ELR (cell line): ENCODE measurements around the gene RTL5.

ENCODE experiments used
- DNase-seq: peaks from one replicate; pipeline ENCODE4 v3.0.0-alpha.2; 2015; ENCODE audit warnings: low read depth

RTL5 gene

GRCh38 chrX:72129661-72130060 is 2.1 kb downstream of the RTL5 start:
- DNase-seq = no peak

- DNase-seq = peak; percentile 38
Observed at GRCh38 chrX:72128881-72129280, 2.8 kb downstream of the RTL5 start.

GRCh38 chrX:72128183-72128834 is 3.4 kb downstream of the RTL5 start:
- no peak for DNase-seq

- DNase-seq = no peak
Observed at GRCh38 chrX:72127332-72127731, 4.4 kb downstream of the RTL5 start.

DNA sequence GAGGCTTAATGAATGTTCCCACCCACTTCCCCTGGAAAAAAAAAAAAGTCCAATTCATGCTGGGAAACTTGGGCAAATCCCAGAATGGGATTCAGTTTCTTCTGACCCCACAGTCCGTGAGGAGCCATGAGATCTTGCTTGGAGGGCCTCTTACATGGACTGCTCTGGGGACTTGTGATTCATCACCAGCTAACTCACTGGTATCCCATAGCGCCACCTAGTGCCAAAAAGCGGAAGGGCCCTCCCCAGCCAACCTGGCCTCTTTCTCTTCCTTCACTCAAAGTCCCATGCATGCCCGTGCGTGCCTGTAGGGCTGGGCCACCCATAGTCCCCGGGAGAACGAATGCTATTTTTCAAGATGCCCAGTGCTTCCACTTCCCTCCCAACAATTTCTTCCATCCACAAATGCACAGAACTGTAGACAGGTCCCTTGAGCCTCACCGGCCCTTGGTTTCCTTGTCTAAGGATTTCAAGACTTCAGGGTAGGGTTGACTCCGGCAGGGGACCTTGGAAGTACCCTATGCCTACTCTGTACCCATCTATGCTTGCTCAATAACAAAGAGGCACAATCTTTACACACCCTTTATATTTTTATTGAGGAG is 5.1 kb downstream of the RTL5 start:
- peak; percentile 77 for DNase-seq

GRCh38 chrX:72126048-72126415 is 5.7 kb downstream of the RTL5 start:
- DNase-seq = no peak

GRCh38 chrX:72125331-72126047 is 6.2 kb downstream of the RTL5 start:
- DNase-seq = no peak

DNA sequence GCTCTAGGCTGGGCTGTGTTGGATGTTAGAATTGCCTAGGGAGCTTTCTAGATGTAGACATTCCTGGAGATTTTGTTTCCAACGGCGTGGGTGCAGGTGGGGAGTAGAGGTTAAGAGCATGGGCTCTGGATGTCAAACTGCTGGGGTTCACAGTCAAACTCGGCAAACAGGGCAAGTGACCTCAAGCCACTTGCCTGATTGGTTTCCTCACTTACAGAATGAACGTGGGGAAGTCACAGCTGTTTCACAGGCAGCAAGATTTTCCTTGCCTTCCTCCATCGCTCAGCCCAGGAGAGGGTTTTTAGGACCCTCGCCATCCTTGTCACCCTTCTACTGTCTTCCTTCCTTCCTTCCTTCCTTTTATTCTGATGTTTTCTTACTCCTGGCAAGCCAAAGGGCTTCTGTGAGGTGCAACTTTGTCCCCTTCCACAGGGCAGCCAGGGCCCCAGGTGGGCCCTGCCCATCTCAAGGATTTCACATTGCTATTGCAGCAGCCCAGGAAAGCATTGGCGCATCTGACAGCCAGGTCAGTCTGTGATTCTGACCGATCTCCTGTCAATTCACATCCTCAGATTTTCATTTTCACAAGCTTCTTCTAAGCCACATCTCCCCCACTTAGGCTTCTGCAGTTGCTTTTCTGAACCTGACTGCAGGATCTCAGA is 7.0 kb downstream of the RTL5 start:
- no peak for DNase-seq

GRCh38 chrX:72123471-72124185 is 8.1 kb downstream of the RTL5 start:
- DNase-seq = no peak

- DNase-seq = no peak
Observed at GRCh38 chrX:72122621-72123337, 8.9 kb downstream of the RTL5 start.

DNA sequence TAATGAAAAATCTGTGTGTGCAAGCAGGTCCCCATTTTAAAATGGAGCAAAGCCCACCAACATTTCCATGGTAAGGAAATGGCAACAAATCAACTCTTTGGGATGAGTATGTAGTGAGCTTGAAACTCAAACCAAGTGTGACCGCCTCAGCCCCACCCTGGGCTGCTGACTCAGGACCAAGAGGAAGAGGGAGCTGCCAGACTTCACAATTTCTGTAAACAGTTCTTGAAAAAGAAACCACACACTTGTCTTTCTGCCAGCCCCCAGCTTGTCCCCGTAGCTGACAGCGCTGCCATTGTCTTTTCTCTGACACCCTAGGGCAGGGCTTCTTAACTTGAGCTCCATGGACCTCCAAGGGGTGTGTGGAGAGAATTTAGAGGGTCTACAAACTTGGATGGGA is 10.3 kb downstream of the RTL5 start:
- peak; percentile 68 for DNase-seq

DNA sequence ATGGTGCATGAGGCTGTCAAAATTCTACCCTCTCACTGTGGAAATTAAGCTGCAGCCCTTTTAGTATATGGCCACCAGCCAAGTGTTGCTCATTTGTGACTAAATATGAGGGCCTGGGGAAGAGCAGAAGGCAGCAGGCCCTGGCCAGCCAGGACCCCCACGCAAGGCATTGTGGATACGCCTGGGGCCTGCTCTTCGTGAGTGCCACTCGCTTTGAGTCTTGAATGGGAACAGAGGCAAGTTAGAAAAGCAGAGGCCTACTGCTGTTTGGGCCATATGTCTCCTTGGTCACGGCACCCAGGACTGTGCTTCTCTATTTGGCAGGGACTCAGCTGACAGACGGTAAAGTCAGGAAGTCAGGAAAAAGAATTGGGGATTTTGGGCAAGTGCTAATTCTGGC is 10.9 kb downstream of the RTL5 start:
- DNase-seq = no peak

DNA sequence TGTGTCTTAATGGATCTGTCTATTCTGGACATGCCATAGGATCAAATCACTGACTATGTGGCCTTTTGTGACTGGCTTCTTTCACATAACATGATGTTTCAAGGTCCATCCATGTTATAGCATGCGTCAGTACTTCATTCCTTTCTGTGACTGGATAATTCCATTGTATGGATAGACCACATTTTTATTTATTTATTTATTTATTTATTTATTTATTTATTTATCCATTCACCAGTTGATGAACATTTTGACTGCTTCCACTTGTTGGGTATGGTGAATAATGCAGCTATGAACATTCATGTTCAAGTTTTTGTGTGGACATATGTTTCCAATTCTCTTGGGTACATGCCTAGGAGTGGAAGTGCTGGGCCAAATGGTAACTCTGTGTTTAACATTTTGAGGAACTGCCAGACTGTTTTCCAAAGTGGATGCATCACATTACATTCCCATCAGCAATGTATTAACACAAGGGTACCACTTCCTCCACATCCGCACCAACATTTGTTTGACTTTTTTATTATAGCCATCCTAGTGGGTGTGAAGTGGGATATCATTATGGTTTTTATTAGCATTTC is 14.0 kb downstream of the RTL5 start:
- DNase-seq = no peak

GRCh38 chrX:72115380-72115779 is 16.3 kb downstream of the RTL5 start:
- DNase-seq = no peak

DNA sequence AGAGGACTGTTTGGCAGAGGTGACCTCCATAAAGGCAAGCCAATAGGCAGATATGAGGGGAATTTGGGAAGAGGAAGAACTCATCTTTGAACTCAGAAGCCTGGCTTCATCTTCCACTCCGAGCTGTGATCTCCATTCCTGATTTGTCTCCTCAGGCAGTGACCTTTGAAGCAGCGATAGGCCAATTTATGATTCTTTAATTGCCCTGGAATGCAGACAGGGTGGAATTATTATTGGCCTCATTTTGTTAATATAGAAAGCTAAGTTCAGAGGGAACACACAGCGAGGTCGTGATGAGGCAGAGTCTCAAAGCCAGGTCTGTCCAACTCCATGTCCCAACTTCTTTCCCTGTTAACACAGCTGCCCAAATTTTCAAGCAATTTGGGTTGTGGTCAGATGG is 16.9 kb downstream of the RTL5 start:
- no peak for DNase-seq

GRCh38 chrX:72114306-72114705 is 17.4 kb downstream of the RTL5 start:
- no peak for DNase-seq

DNA sequence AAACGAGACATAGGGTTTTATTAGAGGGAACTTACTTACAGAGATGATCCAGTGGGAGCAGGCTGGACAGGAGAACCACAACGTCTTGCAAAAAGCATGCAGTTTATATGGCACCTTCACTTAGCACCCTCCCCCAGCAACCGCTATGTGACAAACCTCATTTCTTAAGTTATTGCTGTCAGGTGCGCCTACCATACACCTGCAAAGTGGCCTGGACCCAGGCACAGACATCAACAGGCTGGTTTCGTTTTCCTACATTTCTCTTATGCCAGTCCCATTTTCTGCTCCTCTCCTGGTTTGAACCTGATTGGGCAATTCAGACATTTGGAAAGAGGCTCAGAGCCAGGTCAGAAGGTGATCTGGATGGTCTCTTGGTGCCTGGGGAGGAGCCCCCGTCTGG is 18.3 kb downstream of the RTL5 start:
- no peak for DNase-seq

GRCh38 chrX:72110876-72111708 is 20.6 kb downstream of the RTL5 start:
- no peak for DNase-seq

- DNase-seq = no peak
Observed at GRCh38 chrX:72110051-72110875, 21.5 kb downstream of the RTL5 start.

GRCh38 chrX:72108666-72109065 is 23.0 kb downstream of the RTL5 start:
- no peak for DNase-seq
